ENCODE measurements around the gene TXNDC2.
"Not testable (repeated sequence)": the region's sequence is repeated elsewhere in the genome, so short reads cannot be mapped to it uniquely, and the experiment has no call there.

Gene TXNDC2

DNA sequence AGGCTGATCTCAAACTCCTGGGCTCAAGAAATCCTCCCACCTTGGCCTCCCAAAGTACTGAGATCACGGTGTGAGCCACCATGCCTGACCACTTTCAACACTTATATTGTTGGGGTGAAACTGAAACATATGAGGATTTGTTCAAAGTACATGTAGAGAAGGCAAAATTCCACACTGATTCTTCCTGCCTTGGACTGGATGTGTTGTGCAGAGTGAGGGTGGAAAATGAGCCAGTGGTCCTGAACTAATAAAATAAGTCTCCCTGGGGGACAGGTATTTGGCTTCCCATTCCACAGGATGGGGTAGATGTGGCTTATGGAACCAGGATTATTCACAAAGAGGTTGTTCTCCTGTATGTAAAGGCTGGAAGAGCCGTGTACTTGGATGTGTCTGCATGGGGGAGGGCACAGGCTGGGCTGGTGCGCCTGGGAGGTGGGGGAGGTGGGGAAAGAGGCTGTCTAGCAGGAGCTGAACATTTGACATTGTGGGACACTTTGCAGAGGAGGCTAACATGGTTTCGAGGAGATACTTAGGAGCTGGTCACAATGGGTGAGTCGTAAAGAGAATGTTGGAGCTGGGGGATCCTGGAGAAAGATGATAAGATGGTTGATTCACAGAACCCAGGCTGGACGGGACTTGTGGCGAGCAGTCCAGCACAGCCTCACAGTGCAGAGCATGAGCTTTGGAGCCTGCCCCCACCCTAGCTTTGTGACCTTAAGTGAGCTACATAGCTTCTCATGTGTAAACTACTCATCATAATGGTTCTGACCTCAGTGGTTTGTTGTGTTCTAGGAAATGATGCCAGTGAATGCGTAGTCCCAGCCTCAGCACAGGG is at the start of gene TXNDC2:
Gene TXNDC2 (plus strand): TSS at position 804 of the 835 bp plus-strand sequence. CDS start 708 bp downstream, outside the sequence.
- DNase-seq (ENCODE audit: low read depth, low spot score), result no peak

DNA sequence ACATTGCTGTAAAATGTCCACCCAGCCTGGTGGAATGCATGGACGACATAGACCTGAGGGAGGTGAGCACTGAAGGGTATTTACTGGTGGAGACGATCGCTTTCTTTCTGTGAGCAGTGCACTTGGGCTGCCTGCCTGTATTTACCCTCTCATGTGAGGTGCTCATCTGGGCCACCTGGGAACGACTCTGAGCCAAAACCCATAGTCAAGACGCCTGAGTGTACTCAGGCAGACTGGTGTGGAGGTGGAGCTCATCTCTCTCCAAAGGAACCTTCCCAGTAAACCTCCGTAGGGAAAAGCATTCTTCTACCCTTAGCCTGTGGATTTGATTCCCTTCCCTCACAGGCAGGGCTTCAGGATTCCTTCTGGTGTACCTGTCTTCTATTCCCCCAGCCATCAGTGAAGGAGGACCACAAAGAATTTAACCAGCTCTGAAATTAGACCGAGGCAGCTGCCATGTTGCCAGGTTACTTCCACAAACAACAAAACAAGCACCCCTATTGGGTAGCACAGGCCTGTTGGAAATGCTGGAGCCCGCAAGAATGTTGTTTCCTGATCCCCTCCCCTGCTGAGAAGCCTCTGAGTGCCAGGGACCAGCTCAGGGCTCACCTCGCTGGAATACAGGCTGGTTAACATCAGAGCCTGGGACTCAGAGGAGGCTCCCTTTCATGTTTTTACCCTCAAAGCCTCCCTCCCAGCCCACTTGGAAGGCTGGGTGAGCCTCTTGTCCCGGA is 47.5 kb upstream of the TXNDC2 start:
- DNase-seq (ENCODE audit: low read depth, low spot score), result no peak

DNA sequence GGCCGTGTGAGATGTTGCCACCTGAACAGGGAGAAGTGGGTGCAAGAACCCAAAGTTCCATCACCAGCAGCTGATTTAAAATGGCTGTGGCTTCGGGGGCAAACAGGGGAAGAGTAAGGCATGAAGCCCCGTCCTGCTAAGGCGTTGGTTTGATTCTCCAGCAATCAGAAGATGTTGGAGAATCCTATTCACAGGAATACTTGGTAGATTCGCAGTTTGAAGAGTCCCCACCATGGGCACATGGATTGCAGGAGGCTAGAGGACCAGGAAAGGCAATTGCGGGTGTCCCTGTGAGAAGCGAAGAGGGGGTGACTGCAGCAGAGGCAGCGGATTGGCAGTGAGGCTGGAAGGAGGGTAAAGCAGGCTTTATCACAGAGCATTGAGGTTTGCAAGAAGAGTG is 46.6 kb upstream of the TXNDC2 start:
- no peak for DNase-seq (ENCODE audit: low read depth, low spot score)

DNA sequence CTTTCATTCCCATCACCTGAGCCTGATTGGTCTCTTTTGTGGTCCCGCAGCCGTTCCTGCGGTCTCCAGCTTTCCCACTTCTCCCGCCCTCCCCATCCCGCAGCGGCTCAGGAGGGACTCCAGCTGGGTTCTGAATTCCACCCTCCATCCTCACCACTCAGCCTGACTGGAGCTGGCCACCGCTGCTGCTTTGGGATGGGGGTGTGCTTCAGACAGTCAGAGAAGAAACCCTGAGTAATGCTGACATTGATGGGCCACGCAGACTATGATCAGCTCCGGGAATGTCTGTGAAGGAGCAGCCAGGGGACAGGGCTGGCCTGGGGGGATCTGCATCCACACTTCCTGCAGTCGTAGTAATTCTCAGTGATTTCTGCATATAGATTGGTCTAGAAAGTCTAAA is 45.9 kb upstream of the TXNDC2 start:
- no peak for DNase-seq (ENCODE audit: low read depth, low spot score)

DNA sequence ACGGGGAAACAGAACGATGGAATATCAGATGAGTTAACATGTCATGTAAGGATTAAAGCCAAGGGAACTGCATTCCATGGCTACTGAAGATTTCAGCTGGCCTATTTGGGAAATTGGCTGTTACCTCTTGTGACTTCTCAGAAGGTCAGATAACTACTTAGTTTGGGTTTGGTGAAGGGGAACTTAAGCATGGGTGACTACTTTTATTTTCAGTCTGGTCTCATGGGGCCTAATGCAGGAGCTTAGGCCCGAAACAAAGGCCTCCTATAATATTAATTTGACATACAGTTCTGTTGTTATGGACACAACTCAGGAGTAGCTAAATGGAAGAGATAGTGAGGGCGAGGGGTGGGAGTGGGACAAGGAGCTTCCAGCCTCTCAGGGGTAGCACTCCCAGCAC is 44.0 kb upstream of the TXNDC2 start:
- DNase-seq (ENCODE audit: low read depth, low spot score), result no peak

DNA sequence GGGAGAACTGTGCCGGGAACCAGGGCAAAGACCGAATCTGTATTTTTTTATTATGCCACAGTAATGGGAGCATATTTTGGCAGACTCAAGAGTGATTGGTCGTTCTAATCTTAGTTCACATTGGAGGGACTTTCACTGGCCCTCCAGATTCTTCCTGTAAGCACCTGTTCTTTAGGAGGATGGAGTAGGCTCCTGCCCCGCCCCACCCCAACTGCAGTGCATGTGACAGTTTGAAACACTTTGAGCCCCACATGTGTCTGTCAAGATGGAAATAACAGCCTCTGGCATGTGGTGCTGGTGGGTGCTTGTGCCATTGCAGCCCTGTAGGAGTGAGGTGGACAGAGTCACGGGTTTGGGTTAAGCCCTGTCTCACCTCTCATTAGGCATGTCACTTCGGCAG is 43.3 kb upstream of the TXNDC2 start:
- no peak for DNase-seq (ENCODE audit: low read depth, low spot score)

DNA sequence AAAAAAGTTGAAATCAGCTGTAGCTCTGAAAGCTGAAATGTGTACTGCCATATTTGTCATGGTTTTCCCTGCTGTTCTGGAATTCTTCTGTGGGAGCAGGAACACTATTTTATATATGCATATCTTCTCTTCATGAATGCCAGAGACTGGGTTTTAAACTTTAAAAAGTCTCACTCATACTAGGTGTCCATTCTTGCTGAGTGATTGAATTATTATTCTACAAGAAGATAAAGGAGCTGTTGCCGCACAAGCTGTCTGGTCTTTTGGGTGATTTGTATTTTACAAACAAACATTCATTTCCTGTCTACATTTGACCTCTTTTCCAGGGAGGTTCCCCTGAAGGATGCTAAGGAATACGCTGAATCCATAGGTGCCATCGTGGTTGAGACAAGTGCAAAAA is 40.5 kb upstream of the TXNDC2 start:
- DNase-seq (ENCODE audit: low read depth, low spot score), result no peak

DNA sequence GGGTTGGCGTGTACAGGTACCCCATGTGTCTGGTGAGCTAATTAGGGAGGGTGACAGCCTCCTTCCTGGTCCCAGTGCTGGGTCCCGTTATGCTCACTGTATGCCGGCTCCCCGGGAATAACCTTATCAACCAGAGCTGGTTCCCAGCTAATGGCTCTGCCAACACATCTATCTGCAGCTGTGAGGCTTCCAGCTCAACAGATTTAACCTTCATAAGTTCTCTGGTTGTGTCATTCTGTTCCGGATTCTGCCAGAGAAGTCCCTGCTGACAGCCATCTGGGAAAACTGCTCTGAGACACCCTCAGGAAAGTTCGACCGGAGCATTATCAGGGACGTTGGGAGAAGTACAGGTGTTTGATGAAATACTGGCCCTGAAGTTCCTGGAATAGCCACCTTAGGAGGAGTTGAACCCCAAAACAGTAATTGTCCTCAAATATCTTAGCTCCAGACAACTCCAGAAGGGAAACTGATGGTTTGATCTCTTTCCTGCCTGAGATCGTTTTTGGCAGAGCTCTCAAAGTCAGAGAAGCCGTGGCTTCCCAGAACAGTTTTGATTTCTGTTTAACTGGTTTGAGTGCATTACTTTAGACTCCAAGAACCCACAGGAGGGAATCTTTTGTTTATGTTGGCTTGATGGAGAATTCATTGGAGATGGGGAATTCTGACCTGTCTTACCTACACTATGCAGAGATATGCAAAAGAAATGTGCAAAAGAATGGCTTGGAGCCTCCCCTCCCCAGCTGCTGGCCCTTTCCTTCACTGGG is 39.4 kb upstream of the TXNDC2 start:
- DNase-seq (ENCODE audit: low read depth, low spot score), result no peak

DNA sequence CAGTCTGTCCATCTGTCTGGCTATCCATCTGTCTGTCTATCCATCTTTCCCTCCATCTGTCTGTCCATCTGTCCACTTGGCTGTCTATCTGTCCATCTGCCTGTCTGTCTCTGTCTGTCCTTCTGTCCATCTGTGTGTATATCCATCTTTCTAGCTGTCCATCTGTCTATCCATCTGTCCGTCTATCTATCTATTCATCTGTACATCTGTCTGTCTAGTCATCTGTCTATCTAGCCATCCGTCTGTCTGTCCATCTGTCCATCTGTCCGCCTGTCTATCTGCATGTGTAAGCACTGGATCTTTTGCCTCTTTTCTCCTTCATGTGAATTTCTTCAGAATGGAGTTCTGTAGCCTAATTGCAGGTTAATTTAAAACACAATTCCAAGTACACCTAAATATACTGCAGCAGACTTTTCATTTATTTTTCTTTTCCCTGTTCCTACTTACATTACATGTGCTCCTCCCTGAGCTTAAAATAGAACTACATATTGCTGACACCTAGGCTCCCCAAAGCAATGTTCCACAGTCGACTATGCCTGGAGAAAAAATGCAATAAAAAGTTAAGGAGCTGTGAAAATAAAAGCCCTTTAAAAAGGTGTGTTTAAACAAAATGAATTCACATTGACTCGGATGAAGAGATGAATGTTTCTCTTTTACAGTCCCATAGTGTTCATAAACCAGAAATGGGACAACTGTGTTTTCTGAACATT is 37.4 kb upstream of the TXNDC2 start:
- DNase-seq (ENCODE audit: low read depth, low spot score), result no peak

DNA sequence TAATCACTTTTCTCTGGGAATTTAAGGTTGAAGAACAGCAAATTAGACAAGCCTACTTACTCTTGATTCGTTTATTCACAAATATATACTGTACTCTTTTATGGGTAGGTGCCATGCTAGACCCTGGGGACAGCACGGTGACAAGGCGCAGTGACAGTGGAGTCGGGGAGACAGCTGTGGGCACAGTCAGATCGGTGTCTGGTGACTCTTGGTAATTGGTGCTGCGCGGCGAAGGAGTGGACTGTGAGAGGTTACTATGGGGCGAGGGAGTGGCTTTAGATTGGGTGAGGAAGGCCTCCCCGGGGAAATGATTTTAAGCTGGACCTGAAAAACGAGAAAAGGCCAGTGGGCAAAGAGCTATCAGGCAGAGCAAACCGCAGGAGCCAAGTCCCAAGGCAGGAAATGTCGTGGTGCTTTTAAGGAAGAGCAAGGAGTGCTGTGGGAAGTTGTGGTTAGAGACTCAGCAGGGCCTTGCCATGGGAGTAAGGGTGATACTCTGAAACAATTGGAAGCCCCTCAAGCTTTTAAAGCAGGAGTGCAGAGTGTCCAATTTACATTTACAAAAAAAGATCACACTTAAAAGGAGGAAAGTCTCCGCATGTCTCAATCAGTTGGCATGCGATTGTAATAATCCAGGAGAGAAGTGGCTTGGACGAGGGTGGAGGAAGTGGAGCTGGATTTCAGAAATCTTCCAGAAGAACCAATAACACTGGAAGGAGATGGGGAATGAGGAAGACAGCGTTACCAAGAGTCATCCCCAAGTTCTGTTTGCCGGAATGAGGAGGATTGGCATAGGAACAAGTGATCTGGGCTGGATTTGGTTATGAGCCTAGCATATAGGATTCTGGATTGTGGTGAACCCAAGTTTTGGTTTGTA is 36.1 kb upstream of the TXNDC2 start:
- DNase-seq (ENCODE audit: low read depth, low spot score), result no peak

DNA sequence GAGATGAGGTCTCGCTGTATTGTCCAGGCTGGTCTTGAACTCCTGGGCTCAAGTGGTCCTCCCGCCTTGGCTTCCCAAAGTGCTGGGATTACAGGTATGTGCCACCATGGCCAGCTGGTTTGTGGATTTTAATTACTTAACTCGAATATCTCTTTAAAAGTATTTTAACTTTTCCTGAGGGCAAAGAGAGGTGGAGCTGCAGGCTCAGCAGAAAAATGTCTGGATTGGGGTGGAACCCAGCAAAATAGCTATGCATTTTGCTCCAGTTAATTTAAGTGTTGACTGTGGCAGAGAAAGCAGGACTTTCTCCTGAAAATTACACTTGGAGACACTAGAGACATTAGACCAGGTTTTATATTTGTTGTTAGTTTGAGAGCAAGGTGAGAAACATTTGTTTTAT is 35.5 kb upstream of the TXNDC2 start:
- DNase-seq (ENCODE audit: low read depth, low spot score), result no peak

DNA sequence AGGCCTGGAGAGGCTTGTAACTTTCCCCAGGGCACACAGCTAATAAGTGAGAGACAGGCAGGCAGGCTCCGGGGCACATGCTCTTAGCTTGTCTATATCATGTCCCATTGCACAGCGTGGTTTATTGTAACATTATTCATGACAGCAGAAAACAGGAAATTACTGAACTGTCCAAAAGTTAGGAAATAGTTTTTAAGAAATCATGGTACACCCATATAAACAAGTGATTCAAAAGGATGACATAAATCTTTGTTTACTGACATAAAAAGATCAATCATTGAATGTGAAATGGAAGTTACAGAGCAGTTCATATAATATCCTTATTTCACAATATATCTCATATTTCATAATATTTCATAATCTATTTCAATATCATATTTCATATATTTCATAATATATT is 34.3 kb upstream of the TXNDC2 start:
- no peak for DNase-seq (ENCODE audit: low read depth, low spot score)

DNA sequence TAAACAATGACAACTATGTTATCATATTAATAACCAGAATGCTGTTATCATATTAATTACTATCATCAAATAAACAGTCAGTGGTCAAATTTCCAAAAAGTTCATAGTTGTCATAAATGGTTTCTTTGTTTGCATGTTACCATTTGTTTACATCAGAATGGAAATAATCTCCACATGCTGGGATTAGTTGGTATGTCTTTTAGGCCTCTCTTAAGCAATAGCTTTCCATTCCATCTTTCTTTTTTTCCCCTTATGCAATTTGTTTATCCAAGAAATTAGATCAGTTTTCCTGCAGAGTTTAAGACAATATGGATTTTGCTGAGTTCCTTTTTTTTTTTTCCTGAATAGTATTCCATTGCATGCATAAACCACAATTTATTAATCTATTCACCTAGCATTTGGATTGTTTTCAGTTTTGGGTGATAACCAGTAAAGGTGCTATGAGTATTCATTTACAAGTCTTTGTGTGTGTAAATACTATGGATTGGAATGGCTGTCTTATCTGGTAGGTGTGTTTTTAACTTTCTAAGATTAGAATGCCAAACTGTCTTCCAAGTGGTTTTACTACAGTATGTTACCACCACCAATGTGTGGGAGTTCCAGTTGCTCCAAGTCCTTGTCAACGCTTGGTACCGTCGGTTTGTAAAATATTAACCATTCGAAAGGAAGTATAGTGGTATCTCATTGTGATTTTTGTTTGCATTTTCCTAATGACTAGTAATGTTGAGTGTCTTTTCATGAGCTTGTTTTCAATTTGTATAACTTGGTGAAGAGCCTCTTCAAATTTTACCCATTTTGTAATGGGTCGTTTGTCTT is 33.3 kb upstream of the TXNDC2 start:
- DNase-seq (ENCODE audit: low read depth, low spot score), result no peak

DNA sequence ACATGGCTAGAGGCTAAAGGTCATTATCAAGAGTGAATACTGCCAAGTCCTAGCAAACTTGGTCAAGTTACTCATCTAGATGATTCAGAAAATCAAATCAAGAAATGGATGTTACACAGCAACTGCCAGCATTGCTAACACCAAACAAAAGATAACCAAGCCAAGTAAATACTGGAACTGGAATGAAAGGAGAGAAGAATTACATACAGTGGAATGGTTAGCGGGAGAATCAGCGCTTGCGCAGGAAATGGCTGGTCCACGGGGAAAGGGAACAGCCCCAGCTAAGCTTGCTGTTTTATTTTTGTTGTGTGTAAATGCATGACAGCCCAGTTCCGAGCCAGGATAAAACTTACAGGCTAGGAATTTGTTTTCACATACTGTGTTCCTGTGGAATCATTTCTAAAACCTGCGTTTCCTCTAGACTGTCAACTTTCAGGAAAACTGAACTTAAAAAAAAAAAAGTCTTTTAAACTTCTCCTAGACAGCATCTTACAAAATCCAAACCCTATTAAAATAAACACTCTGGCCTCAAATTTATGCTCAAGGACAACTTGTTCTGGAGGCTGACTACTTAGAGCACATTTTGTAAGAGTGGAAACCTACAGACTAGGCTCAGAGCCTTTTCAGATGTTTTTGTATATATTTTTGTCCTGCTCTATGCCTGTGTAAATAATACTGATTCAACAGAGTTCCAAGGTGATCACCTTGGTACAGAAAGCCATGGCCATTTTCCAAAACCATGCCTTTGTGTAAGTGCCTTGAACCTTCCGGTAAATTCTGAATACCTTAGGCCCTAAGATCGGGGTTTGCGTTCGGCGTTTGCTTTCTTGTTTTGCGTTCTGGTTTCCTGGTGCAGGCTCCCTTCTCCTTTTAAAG is 30.7 kb upstream of the TXNDC2 start:
- DNase-seq (ENCODE audit: low read depth, low spot score), result no peak

DNA sequence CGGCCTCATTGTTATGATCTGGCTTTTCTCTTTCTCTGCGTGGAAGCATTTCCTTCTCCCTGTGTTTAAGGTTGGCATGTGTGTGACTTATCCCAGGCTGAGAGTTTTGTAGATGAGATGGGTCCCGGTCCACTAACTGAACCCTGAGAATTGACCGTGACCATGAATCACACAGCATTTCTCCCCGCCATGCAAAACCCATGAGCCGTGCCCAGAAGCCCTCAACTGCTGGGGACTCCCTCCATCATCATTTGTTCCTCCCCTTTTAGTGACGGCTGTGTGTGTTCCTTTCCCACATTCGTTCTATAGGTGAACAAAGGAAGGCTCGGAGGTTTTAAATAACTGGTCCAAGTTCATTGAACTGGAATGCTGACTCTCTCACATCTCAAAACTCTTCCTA is 30.1 kb upstream of the TXNDC2 start:
- no peak for DNase-seq (ENCODE audit: low read depth, low spot score)

DNA sequence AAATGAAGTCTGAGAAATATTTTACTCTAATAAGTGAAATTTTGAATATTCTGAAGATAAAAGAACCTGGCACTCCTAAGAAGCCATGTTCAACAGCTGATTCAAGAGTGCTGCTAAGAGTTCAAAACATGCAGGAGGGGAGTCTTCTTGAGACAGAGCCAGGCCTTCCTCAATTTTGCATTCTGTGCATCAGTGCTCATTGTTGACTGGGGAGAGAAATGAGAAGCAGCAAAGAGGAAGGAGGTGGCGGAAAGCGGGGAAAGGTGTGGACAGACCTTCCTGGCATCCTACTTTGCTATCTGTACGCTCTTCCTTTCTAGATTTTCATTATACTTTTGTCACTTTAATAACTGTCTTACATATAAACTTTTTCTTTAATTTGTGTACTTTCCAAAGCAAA is 29.7 kb upstream of the TXNDC2 start:
- DNase-seq (ENCODE audit: low read depth, low spot score), result no peak

DNA sequence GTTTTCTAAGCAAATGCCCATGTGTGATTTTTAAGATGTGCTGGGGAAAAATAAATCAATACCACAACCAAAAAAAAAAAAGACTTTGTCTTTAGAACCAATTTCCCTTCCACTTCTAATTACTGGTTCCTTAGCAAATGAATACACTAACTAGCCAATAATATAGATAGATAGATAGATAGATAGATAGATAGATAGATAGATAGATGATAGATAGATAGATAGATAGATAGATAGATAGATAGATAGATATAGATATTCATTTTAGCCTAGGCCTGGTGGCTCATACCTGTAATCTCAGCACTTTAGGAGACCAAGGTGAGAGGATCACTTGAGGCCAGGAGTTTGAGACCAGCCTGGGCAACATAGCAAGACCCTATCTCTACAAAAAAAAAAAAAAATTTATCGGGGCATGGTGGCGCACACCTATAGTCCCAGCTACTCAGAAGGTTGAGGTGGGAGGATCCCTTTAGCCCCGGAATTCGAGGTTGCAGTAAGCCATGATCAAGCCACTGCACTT is 28.2 kb upstream of the TXNDC2 start:
- not testable (repeated sequence) for DNase-seq (ENCODE audit: low read depth, low spot score)

DNA sequence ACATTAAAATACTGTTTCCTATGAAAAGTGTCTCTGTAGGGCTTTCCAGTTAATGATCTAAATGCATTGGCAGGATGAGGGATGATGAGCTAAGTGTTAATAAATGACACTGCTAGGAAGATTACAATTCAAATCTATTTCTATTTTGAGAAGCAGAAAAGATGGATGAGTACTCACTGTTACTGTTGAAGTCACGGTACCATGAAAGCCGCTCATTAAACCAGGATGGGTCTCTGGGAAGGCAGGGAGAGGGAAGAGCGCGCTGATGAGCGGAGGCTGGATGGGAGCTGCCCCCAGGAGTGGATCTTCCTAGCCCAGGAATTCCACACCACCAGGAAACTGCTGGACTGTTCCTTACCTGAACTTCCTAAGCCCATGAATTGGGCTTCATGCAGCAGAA is 27.1 kb upstream of the TXNDC2 start:
- DNase-seq (ENCODE audit: low read depth, low spot score), result no peak

DNA sequence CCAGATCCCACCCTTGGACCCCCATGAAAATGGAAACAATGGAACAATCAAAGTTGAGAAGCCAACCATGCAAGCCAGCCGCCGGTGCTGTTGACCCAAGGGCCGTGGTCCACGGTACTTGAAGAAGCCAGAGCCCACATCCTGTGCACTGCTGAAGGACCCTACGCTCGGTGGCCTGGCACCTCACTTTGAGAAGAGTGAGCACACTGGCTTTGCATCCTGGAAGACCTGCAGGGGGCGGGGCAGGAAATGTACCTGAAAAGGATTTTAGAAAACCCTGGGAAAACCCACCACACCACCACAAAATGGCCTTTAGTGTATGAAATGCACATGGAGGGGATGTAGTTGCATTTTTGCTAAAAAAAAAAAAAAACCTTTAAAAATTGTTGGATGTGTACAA is 26.5 kb upstream of the TXNDC2 start:
- DNase-seq (ENCODE audit: low read depth, low spot score), result no peak

Data from activated naive CD8-positive, alpha-beta T cell treated with anti-CD3 and anti-CD28 coated beads, Interleukin-2, amount 50 U/mL, for 16 hours (primary cell).